ENCODE measurements around the gene KLF4.

The KLF4 gene

DNA sequence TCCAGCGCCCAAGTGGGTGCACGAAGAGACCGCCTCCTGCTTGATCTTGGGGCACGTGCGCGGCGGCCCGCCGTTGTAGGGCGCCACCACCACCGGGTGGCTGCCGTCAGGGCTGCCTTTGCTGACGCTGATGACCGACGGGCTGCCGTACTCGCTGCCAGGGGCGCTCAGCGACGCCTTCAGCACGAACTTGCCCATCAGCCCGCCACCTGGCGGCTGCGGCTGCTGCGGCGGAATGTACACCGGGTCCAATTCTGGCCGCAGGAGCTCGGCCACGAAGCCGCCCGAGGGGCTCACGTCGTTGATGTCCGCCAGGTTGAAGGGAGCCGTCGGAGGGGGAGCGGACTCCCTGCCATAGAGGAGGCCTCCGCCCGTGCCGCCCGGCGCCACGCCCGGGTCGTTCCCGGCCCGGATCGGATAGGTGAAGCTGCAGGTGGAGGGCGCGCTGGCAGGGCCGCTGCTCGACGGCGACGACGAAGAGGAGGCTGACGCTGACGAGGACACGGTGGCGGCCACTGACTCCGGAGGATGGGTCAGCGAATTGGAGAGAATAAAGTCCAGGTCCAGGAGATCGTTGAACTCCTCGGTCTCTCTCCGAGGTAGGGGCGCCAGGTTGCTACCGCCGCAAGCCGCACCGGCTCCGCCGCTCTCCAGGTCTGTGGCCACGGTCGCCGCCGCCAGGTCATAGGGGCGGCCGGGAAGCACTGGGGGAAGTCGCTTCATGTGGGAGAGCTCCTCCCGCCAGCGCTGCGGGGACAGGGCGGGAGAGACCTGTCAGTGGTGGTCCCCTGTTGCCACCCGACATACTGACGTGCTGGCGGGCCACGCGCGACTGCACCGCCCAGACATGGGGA is 1.8 kb downstream of the KLF4 start:
- no peaks in the 10 kb centered on the region for H3K9me3 ChIP-seq (ENCODE audit: severe bottlenecking)
- peak overlapping the region; percentile 33 for H3K27ac ChIP-seq (ENCODE audit: poor library complexity, severe bottlenecking)
- H3K36me3 ChIP-seq (ENCODE audit: low read depth), result peaks cover 42% of the 10 kb centered on the region
- TF ChIP-seq, protein P1, sequence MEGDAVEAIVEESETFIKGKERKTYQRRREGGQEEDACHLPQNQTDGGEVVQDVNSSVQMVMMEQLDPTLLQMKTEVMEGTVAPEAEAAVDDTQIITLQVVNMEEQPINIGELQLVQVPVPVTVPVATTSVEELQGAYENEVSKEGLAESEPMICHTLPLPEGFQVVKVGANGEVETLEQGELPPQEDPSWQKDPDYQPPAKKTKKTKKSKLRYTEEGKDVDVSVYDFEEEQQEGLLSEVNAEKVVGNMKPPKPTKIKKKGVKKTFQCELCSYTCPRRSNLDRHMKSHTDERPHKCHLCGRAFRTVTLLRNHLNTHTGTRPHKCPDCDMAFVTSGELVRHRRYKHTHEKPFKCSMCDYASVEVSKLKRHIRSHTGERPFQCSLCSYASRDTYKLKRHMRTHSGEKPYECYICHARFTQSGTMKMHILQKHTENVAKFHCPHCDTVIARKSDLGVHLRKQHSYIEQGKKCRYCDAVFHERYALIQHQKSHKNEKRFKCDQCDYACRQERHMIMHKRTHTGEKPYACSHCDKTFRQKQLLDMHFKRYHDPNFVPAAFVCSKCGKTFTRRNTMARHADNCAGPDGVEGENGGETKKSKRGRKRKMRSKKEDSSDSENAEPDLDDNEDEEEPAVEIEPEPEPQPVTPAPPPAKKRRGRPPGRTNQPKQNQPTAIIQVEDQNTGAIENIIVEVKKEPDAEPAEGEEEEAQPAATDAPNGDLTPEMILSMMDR (IDR thresholded peaks at IDR 0.05; ENCODE audit: poor library complexity, severe bottlenecking), result peak; percentile 74
- no peaks in the 10 kb centered on the region for H3K27me3 ChIP-seq (ENCODE audit: insufficient read depth, poor library complexity, severe bottlenecking)
- DNase-seq (ENCODE audit: low spot score) (peak; percentile 59), ATAC-seq (ENCODE audit: low read depth) (peak; percentile 17; the same call in 2 of the 3 replicates)
- peaks cover 7% of the 10 kb centered on the region for H3K4me1 ChIP-seq (ENCODE audit: insufficient read depth, poor library complexity, severe bottlenecking)
- peak overlapping the region; percentile 65 for H3K4me3 ChIP-seq (ENCODE audit: severe bottlenecking)

DNA sequence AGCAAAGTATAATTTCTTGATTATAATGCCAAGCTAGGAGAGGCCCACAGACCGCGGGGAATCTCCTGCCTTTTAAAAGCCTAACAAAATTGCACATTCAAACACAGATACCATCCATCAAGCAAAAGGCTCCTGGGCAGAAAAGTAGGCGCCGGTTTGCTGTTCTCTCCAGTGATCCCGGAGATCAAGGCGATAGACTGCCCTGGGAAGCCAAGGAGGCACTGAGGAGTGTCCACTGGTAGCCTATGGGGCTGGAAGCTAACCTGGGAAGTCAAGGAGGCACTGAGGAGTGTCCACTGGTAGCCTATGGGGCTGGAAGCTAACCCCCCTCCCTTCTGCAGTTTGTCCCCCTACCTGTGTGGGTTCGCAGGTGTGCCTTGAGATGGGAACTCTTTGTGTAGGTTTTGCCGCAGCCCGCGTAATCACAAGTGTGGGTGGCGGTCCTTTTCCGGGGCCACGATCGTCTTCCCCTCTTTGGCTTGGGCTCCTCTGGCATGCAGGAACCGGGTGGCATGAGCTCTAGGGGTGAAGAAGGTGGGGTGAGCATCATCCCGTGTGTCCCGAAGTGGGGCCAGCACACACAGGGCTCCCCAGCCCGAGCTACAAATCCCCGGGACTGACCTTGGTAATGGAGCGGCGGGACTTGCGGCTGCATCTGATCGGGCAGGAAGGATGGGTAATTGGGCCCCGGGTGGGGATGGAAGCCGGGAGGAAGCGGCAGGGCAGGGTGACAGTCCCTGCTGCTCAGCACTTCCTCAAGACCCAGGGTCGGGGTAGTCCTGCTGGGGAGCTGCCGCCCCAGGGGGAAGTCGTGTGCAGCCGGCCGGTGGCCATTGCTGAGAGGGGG is 2.7 kb downstream of the KLF4 start:
- H3K9me3 ChIP-seq (ENCODE audit: severe bottlenecking), result no peaks in the 10 kb centered on the region
- ATAC-seq (ENCODE audit: low read depth), result no peak
- H3K27me3 ChIP-seq (ENCODE audit: insufficient read depth, poor library complexity, severe bottlenecking), result no peaks in the 10 kb centered on the region
- H3K4me1 ChIP-seq (ENCODE audit: insufficient read depth, poor library complexity, severe bottlenecking), result peaks cover 7% of the 10 kb centered on the region
- no peak overlapping the region for H3K27ac ChIP-seq (ENCODE audit: poor library complexity, severe bottlenecking)
- TF ChIP-seq, protein P1 (IDR thresholded peaks at IDR 0.05; ENCODE audit: poor library complexity, severe bottlenecking), result no peak
- peaks cover 42% of the 10 kb centered on the region for H3K36me3 ChIP-seq (ENCODE audit: low read depth)
- peak overlapping the region; percentile 65 for H3K4me3 ChIP-seq (ENCODE audit: severe bottlenecking)
- DNase-seq (ENCODE audit: low spot score), result peak; percentile 58

DNA sequence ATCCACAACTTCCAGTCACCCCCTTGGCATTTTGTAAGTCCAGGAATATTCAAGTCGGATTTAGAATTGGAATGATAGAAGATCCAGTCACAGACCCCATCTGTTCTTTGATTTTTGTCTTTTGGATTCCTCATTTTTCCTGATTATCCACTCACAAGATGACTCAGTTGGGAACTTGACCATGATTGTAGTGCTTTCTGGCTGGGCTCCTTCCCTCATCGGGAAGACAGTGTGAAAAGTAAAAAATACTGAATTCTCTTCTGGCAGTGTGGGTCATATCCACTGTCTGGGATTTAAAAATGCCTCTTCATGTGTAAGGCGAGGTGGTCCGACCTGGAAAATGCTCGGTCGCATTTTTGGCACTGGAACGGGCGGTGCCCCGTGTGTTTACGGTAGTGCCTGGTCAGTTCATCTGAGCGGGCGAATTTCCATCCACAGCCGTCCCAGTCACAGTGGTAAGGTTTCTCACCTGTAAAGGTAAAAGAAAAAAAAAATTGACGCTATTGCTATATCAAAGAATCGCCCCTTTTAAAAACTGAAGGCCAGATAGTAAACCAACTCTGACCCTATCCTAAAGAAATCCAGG is 4.0 kb downstream of the KLF4 start:
- ATAC-seq (ENCODE audit: low read depth), result no peak
- Histone ChIP-seq H3K9me3 (ENCODE audit: severe bottlenecking) (no peaks in the 10 kb centered on the region), H3K4me1 (ENCODE audit: insufficient read depth, poor library complexity, severe bottlenecking) (peaks cover 14% of the 10 kb centered on the region), H3K36me3 (ENCODE audit: low read depth) (peaks cover 42% of the 10 kb centered on the region), H3K27ac (ENCODE audit: poor library complexity, severe bottlenecking) (peak overlapping the region; percentile 17), H3K27me3 (ENCODE audit: insufficient read depth, poor library complexity, severe bottlenecking) (no peaks in the 10 kb centered on the region), H3K4me3 (ENCODE audit: severe bottlenecking) (no peak overlapping the region)
- TF ChIP-seq, protein P1 (IDR thresholded peaks at IDR 0.05; ENCODE audit: poor library complexity, severe bottlenecking), result no peak
- no peak for DNase-seq (ENCODE audit: low spot score)

DNA sequence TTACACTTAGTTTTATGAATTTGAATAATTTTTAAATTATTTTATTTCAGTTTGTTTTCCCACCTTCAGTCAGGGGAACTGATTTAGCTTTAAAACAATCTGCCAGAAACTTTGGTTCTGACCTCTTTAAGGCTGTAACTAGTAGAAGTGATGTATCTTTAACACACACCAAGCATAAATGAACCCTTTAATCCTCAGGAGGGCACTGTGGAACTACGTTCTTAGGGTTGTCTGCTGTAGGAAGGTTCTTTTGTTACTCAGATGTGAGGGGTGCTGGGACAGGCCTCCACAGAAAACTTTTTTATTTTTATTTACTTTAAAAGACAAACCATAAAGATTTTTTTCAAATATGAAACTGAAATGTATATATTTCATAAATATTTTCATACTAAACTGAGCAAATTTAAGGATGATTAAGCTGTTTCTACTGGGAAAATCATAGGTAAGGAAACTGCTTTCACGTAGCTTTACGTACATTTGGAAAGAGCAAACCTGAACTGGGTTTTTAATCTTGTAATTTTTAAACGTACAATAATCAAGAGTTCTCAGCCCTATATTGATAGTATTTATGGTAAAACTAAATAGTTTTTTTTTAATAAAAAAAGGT is 5.3 kb downstream of the KLF4 start:
- peak overlapping the region; percentile 17 for H3K27ac ChIP-seq (ENCODE audit: poor library complexity, severe bottlenecking)
- DNase-seq (ENCODE audit: low spot score) (no peak), ATAC-seq (ENCODE audit: low read depth) (peak; percentile 58)
- peaks cover 42% of the 10 kb centered on the region for H3K36me3 ChIP-seq (ENCODE audit: low read depth)
- peaks cover 15% of the 10 kb centered on the region for H3K4me1 ChIP-seq (ENCODE audit: insufficient read depth, poor library complexity, severe bottlenecking)
- no peak overlapping the region for H3K4me3 ChIP-seq (ENCODE audit: severe bottlenecking)
- H3K9me3 ChIP-seq (ENCODE audit: severe bottlenecking), result no peaks in the 10 kb centered on the region
- TF ChIP-seq, protein P1 (IDR thresholded peaks at IDR 0.05; ENCODE audit: poor library complexity, severe bottlenecking), result peak; percentile 87
- H3K27me3 ChIP-seq (ENCODE audit: insufficient read depth, poor library complexity, severe bottlenecking), result no peaks in the 10 kb centered on the region
